Measurements from ENCODE around the gene PTGR3. TPM values are rescaled to one million over a fixed set of nuclear protein-coding genes. Genes with fewer than 3 reads are reported as not detected.

PTGR3 gene
- total and polyA plus RNA-seq, 2 donors (not counting 1 experiment from before 2014, with no cell fraction given) = 27.5 to 30.2 TPM

DNA sequence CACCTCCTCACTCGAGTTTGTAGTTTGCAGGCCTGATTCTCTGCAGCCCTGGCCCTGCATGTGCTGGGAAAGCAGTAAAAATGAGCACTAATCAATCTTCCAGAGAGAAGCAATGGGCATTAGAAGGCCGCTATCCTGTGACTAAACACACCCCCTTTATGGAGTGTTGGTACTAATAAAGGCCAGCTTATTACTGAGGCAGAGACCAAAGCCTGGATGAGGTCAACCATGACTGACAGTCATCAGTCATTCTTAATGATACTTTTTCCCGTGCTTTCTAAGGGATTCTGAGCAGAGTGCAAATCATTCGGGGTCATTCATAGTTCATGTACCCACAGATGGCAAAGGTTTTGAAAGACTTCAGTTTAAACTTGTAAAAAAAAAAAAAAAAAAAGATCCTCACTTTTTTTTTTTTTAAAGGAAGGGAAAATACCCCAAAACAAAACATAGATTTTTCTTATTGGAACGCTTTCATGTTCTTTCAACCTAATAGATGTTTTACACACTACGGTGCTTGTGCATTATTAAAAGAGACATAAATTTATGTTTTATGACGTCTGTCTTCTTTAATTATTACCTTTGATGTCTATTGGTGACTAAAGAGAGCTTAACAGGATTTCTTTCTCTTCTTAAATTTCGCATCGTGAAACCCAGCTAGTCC is 14.9 kb upstream of the PTGR3 start:
- Histone ChIP-seq H3K36me3 (replicated peaks in 1 of 2; ENCODE audit: control extremely low read depth in 1 of 2, control insufficient read depth in 1 of 2, extremely low read depth in 1 of 2, insufficient read depth in 2 of 2, low read length in 1 of 2) (peaks cover 0 to 3% of the 10 kb centered on the region in 2 experiments), H4K20me1 (ENCODE audit: control insufficient read depth, insufficient read depth, low read length, poor library complexity, severe bottlenecking) (peaks cover 11% of the 10 kb centered on the region), H3K79me2 (ENCODE audit: control insufficient read depth, insufficient read depth, low read length) (peaks cover 50% of the 10 kb centered on the region), H3K4me2 (replicated peaks; ENCODE audit: low read depth, low read length, poor library complexity, severe bottlenecking) (no peak overlapping the region), H2AFZ (ENCODE audit: insufficient read depth, low read depth, low read length, poor library complexity, severe bottlenecking) (no peak overlapping the region), H3K27me3 (replicated peaks in 1 of 4; ENCODE audit: control extremely low read depth in 1 of 4, control insufficient read depth in 3 of 4, insufficient read depth in 4 of 4, low read length in 3 of 4) (no peaks in the 10 kb centered on the region), H3K9me3 (ENCODE audit: control extremely low read depth in 1 of 3, control insufficient read depth in 2 of 3, insufficient read depth in 1 of 3, low read length in 2 of 3) (no peaks in the 10 kb centered on the region), H3K4me1 (ENCODE audit: control insufficient read depth in 2 of 2, insufficient read depth in 2 of 2, low read length in 2 of 2) (peaks cover 5 to 9% of the 10 kb centered on the region in 2 donors), H3K4me3 (ENCODE audit: control extremely low read depth in 1 of 5, extremely low read depth in 1 of 5, insufficient read depth in 1 of 5, low read depth in 2 of 5, low read length in 4 of 5) (no peak overlapping the region), H3K27ac (ENCODE audit: low read length in 2 of 2) (no peak overlapping the region), H3K9ac (ENCODE audit: low read length) (no peak overlapping the region)
- 89% methylated on average over 1 of the region's 9 CpGs for WGBS (ENCODE audit: insufficient coverage)
- TF ChIP-seq EZH2 (IDR thresholded peaks at IDR 0.05; ENCODE audit: borderline replicate concordance, insufficient read depth, low read depth, low read length, poor library complexity, severe bottlenecking) = no peak
- TF ChIP-seq, protein P1, sequence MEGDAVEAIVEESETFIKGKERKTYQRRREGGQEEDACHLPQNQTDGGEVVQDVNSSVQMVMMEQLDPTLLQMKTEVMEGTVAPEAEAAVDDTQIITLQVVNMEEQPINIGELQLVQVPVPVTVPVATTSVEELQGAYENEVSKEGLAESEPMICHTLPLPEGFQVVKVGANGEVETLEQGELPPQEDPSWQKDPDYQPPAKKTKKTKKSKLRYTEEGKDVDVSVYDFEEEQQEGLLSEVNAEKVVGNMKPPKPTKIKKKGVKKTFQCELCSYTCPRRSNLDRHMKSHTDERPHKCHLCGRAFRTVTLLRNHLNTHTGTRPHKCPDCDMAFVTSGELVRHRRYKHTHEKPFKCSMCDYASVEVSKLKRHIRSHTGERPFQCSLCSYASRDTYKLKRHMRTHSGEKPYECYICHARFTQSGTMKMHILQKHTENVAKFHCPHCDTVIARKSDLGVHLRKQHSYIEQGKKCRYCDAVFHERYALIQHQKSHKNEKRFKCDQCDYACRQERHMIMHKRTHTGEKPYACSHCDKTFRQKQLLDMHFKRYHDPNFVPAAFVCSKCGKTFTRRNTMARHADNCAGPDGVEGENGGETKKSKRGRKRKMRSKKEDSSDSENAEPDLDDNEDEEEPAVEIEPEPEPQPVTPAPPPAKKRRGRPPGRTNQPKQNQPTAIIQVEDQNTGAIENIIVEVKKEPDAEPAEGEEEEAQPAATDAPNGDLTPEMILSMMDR (IDR thresholded peaks at IDR 0.05) = no peak
- DNase-seq (no peak), ATAC-seq (ENCODE audit: low read depth) (no peak)
- Mint-ChIP-seq H3K4me3 (no peak overlapping the region), H3K4me1 (peaks cover 13% of the 10 kb centered on the region), H3K9me3 (ENCODE audit: insufficient read depth) (no peaks in the 10 kb centered on the region), H3K27ac (no peak overlapping the region), H3K27me3 (no peaks in the 10 kb centered on the region)
- intact Hi-C loops (cut with micrococcal nuclease) = no loop called here
- POLR2A ChIA-PET = no interaction called here
- CTCF ChIA-PET = no interaction called here

DNA sequence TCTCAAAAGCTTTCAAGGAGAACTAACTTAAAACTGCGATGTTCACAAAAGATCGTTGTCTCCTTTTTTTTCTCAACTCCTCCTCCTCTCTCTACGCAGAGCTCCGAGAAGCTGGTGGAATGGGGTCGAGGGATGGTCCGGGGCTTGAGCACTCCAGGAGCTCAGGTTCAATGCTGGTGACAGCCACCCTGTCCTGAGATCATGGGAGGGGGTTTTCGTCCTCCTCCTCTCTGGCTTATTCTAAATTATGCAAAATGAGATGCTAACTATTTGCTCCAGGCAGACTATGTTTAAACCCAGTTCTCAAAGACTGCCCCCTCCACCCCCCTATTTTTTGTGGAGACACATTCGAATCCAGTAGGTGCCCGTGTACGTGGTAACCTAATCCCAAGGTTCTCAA is 13.5 kb upstream of the PTGR3 start:
- H3K27ac Mint-ChIP-seq = no peak overlapping the region
- no peak for TF ChIP-seq EZH2 (IDR thresholded peaks at IDR 0.05; ENCODE audit: borderline replicate concordance, insufficient read depth, low read depth, low read length, poor library complexity, severe bottlenecking)
- TF ChIP-seq, protein P1 (IDR thresholded peaks at IDR 0.05) = no peak
- no peaks in the 10 kb centered on the region for H3K27me3 Mint-ChIP-seq
- Histone ChIP-seq H2AFZ (ENCODE audit: insufficient read depth, low read depth, low read length, poor library complexity, severe bottlenecking) (no peak overlapping the region), H3K36me3 (replicated peaks in 1 of 2; ENCODE audit: control extremely low read depth in 1 of 2, control insufficient read depth in 1 of 2, extremely low read depth in 1 of 2, insufficient read depth in 2 of 2, low read length in 1 of 2) (no peaks in the 10 kb centered on the region), H3K4me2 (replicated peaks; ENCODE audit: low read depth, low read length, poor library complexity, severe bottlenecking) (no peak overlapping the region), H3K27me3 (replicated peaks in 1 of 4; ENCODE audit: control extremely low read depth in 1 of 4, control insufficient read depth in 3 of 4, insufficient read depth in 4 of 4, low read length in 3 of 4) (no peaks in the 10 kb centered on the region), H3K9me3 (ENCODE audit: control extremely low read depth in 1 of 3, control insufficient read depth in 2 of 3, insufficient read depth in 1 of 3, low read length in 2 of 3) (no peaks in the 10 kb centered on the region), H3K79me2 (ENCODE audit: control insufficient read depth, insufficient read depth, low read length) (peaks cover 49% of the 10 kb centered on the region), H3K4me1 (ENCODE audit: control insufficient read depth in 2 of 2, insufficient read depth in 2 of 2, low read length in 2 of 2) (peaks cover 3 to 9% of the 10 kb centered on the region in 2 donors), H3K4me3 (ENCODE audit: control extremely low read depth in 1 of 5, extremely low read depth in 1 of 5, insufficient read depth in 1 of 5, low read depth in 2 of 5, low read length in 4 of 5) (no peak overlapping the region), H3K27ac (ENCODE audit: low read length in 2 of 2) (no peak overlapping the region), H4K20me1 (ENCODE audit: control insufficient read depth, insufficient read depth, low read length, poor library complexity, severe bottlenecking) (peaks cover 4% of the 10 kb centered on the region), H3K9ac (ENCODE audit: low read length) (no peak overlapping the region)
- peaks cover 12% of the 10 kb centered on the region for H3K4me1 Mint-ChIP-seq
- H3K9me3 Mint-ChIP-seq (ENCODE audit: insufficient read depth) = no peaks in the 10 kb centered on the region
- CTCF ChIA-PET = no interaction called here
- POLR2A ChIA-PET = no interaction called here
- intact Hi-C loops (cut with micrococcal nuclease) = no loop called here
- H3K4me3 Mint-ChIP-seq = no peak overlapping the region
- ATAC-seq (ENCODE audit: low read depth) (no peak), DNase-seq (no peak)
- 71% methylated on average over 3 of the region's 10 CpGs for WGBS (ENCODE audit: insufficient coverage)
